GM23248 (cell line): ENCODE results near the gene KNDC1. TPM values are rescaled to one million over a fixed set of nuclear protein-coding genes. Genes with fewer than 3 reads are reported as not detected.

Experiments
- DNase-seq: peaks from one replicate; pipeline ENCODE4 v3.0.0-alpha.2; 2015
- H2AFZ ChIP-seq: fragments of 200-600 bp; sonication (generic); 2 replicates; pipeline ENCODE4 v1.6.1; 2016; ENCODE audit warnings: antibody characterized with exemption
- H3F3A ChIP-seq: fragments of 200-600 bp; sonication (generic); 2 replicates; pipeline ENCODE4 v1.6.1; 2016; ENCODE audit warnings: mild to moderate bottlenecking, antibody characterized with exemption, mixed run types; ENCODE audit not compliant: insufficient read depth
- H3K27ac ChIP-seq: fragments of 200-600 bp; sonication (generic); 2 replicates; pipeline ENCODE4 v1.5.1; 2016; ENCODE audit warnings: mild to moderate bottlenecking
- H3K27me3 ChIP-seq: fragments of 200-600 bp; sonication (generic); replicated peaks from 2 replicates; pipeline ENCODE4 v1.6.1; 2016; ENCODE audit warnings: mild to moderate bottlenecking; ENCODE audit not compliant: insufficient read depth
- H3K36me3 ChIP-seq: fragments of 200-600 bp; sonication (generic); 2 replicates; pipeline ENCODE4 v1.6.1; 2016; ENCODE audit warnings: low read depth, mild to moderate bottlenecking
- H3K4me1 ChIP-seq: fragments of 200-600 bp; sonication (generic); 2 replicates; pipeline ENCODE4 v1.6.1; 2016; ENCODE audit warnings: mild to moderate bottlenecking; ENCODE audit not compliant: insufficient read depth
- H3K4me2 ChIP-seq: fragments of 200-600 bp; sonication (generic); one replicate; pipeline ENCODE4 v1.6.1; 2016; ENCODE audit warnings: mild to moderate bottlenecking; ENCODE audit not compliant: unreplicated experiment
- H3K4me3 ChIP-seq: fragments of 200-600 bp; sonication (generic); 2 replicates; pipeline ENCODE4 v1.5.1; 2016; ENCODE audit warnings: mild to moderate bottlenecking
- H3K79me2 ChIP-seq: fragments of 200-600 bp; sonication (generic); 2 replicates; pipeline ENCODE4 v1.6.1; 2016; ENCODE audit warnings: mild to moderate bottlenecking; ENCODE audit not compliant: insufficient read depth
- H3K9ac ChIP-seq: fragments of 200-600 bp; sonication (generic); 2 replicates; pipeline ENCODE4 v1.6.1; 2016; ENCODE audit warnings: mild to moderate bottlenecking
- H3K9me2 ChIP-seq: fragments of 200-600 bp; sonication (generic); 2 replicates; pipeline ENCODE4 v1.6.1; 2016; ENCODE audit warnings: mixed run types, mild to moderate bottlenecking, moderate library complexity; ENCODE audit not compliant: insufficient read depth
- H3K9me3 ChIP-seq: fragments of 200-600 bp; sonication (generic); one replicate; pipeline ENCODE4 v1.6.1; 2017; ENCODE audit warnings: low read depth
- H4K20me1 ChIP-seq: fragments of 200-600 bp; sonication (generic); 2 replicates; pipeline ENCODE4 v1.6.0; 2016; ENCODE audit not compliant: insufficient read depth
- EZH2 ChIP-seq: fragments of 200-600 bp; sonication (generic); IDR thresholded peaks from 2 replicates; pipeline ENCODE4 v1.6.1; 2018; ENCODE audit warnings: antibody characterized with exemption, mild to moderate bottlenecking; ENCODE audit not compliant: insufficient read depth, poor library complexity, severe bottlenecking
- EZH2phosphoT487 ChIP-seq: fragments of 200-600 bp; sonication (generic); IDR thresholded peaks from 2 replicates; pipeline ENCODE4 v1.6.1; 2018; ENCODE audit warnings: antibody characterized with exemption, moderate library complexity, mild to moderate bottlenecking, low read depth; ENCODE audit not compliant: insufficient read depth
- WGBS, 2 experiments: methylation state at CpG; one replicate each; pipeline ENCODE4 v1.1.6; 2015 to 2017; ENCODE audit warnings: low lambda C conversion rate in 2 of 2, low coverage in 1 of 2; ENCODE audit errors: missing lambda C conversion rate in 2 of 2; 5-methylcytosine and 5-hydroxymethylcytosine counted together
- in situ Hi-C: fragments of 300-500 bp; cut with MboI; formaldehyde crosslinking; loops from 2 replicates; pipeline ENCODE4 v1.15.0; 2020
- polyA plus RNA-seq: library from polyadenylated mRNA; unstranded; fragments of >200 nt; fragmentation: Nextera tagmentation; extraction: Ambion mirVana; gene quantifications from 2 replicates; pipeline ENCODE4 v1.2.1, GENCODE V29; 2016
- total RNA-seq: library from RNA; depleted of rRNA; stranded (reverse); fragments of >200 nt; shearing (Covaris generic); gene quantifications from 2 replicates; pipeline ENCODE4 v1.2.3, GENCODE V29; 2014

Gene KNDC1
- total and polyA plus RNA-seq, 2 experiments from 2014 or later: 0.44 to 0.54 TPM

GRCh38 chr10:133168617-133169031 lies 8.6 kb downstream of the KNDC1 start:
- no peak overlapping the region for H3K4me3 ChIP-seq
- no peaks in the 10 kb centered on the region for H3F3A ChIP-seq
- no peaks in the 10 kb centered on the region for H3K4me1 ChIP-seq
- no peak for TF ChIP-seq EZH2phosphoT487
- TF ChIP-seq EZH2: no peak
- H3K4me2 ChIP-seq: no peak overlapping the region
- no peak overlapping the region for H2AFZ ChIP-seq
- no peak overlapping the region for H3K27ac ChIP-seq
- H3K36me3 ChIP-seq: no peaks in the 10 kb centered on the region
- no peaks in the 10 kb centered on the region for H3K9me3 ChIP-seq
- H3K9me2 ChIP-seq: no peaks in the 10 kb centered on the region
- 65 to 67% methylated on average over 14 of the region's 14 CpGs for WGBS, 2 experiments
- no peak for DNase-seq
- no peak overlapping the region for H3K9ac ChIP-seq
- H3K79me2 ChIP-seq: no peaks in the 10 kb centered on the region
- in situ Hi-C loops: no loop called here
- H4K20me1 ChIP-seq: no peaks in the 10 kb centered on the region
- H3K27me3 ChIP-seq: 0 out of 2 replicates have a peak, but pooled peaks cover 7% of the 10 kb centered on the region

GRCh38 chr10:133169173-133169947 lies 9.3 kb downstream of the KNDC1 start:
- Histone ChIP-seq H3K36me3 (no peaks in the 10 kb centered on the region), H3K4me2 (no peak overlapping the region), H3K79me2 (no peaks in the 10 kb centered on the region), H3K4me1 (no peaks in the 10 kb centered on the region), H3K4me3 (no peak overlapping the region), H3K27me3 (0 out of 2 replicates have a peak, but pooled peaks cover 7% of the 10 kb centered on the region), H3K9ac (no peak overlapping the region), H3K9me2 (no peaks in the 10 kb centered on the region), H3F3A (no peaks in the 10 kb centered on the region), H2AFZ (no peak overlapping the region), H3K27ac (no peak overlapping the region), H4K20me1 (no peaks in the 10 kb centered on the region), H3K9me3 (no peaks in the 10 kb centered on the region)
- 80 to 86% methylated on average over 27 to 30 of the region's 30 CpGs for WGBS, 2 experiments
- in situ Hi-C loops: no loop called here
- TF ChIP-seq EZH2: no peak
- no peak for TF ChIP-seq EZH2phosphoT487
- DNase-seq: no peak

- WGBS, 2 experiments: 80 to 82% methylated on average over 16 to 17 of the region's 17 CpGs
- TF ChIP-seq EZH2phosphoT487 (no peak), EZH2 (no peak)
Measured at GRCh38 chr10:133170092-133170491, 10.1 kb downstream of the KNDC1 start.

GRCh38 chr10:133173860-133174640 lies 14.0 kb downstream of the KNDC1 start:
- no peaks in the 10 kb centered on the region for H3K79me2 ChIP-seq
- H3K36me3 ChIP-seq: no peaks in the 10 kb centered on the region
- no peak overlapping the region for H2AFZ ChIP-seq
- H3K4me3 ChIP-seq: no peak overlapping the region
- H3K9me2 ChIP-seq: no peaks in the 10 kb centered on the region
- 0 out of 2 replicates have a peak, but pooled peaks cover 7% of the 10 kb centered on the region for H3K27me3 ChIP-seq
- in situ Hi-C loops: no loop called here
- H3K9ac ChIP-seq: no peak overlapping the region
- no peak overlapping the region for H3K4me2 ChIP-seq
- peaks cover 8% of the 10 kb centered on the region for H3F3A ChIP-seq
- H4K20me1 ChIP-seq: no peaks in the 10 kb centered on the region
- H3K27ac ChIP-seq: no peak overlapping the region
- TF ChIP-seq EZH2: no peak
- no peak for TF ChIP-seq EZH2phosphoT487
- 62 to 70% methylated on average over 15 of the region's 15 CpGs for WGBS, 2 experiments
- no peaks in the 10 kb centered on the region for H3K4me1 ChIP-seq
- no peaks in the 10 kb centered on the region for H3K9me3 ChIP-seq
- DNase-seq: no peak

More at GRCh38 chr10:133170092-133170491, 10.1 kb downstream of the KNDC1 start:
- no peaks in the 10 kb centered on the region for H3K4me1 ChIP-seq
- no peak overlapping the region for H3K27ac ChIP-seq
- no peak overlapping the region for H3K9ac ChIP-seq
- DNase-seq: no peak
- no peaks in the 10 kb centered on the region for H3K36me3 ChIP-seq
- in situ Hi-C loops: no loop called here
- H2AFZ ChIP-seq: no peak overlapping the region
- no peak overlapping the region for H3K4me2 ChIP-seq
- no peaks in the 10 kb centered on the region for H3F3A ChIP-seq
- no peaks in the 10 kb centered on the region for H4K20me1 ChIP-seq
- H3K79me2 ChIP-seq: no peaks in the 10 kb centered on the region
- H3K9me2 ChIP-seq: no peaks in the 10 kb centered on the region
- 0 out of 2 replicates have a peak, but pooled peaks cover 7% of the 10 kb centered on the region for H3K27me3 ChIP-seq
- no peak overlapping the region for H3K4me3 ChIP-seq
- no peaks in the 10 kb centered on the region for H3K9me3 ChIP-seq
